ENCODE measurements around the gene HIF3A.
"Not testable (repeated sequence)": the region's sequence is repeated elsewhere in the genome, so short reads cannot be mapped to it uniquely, and the experiment has no call there.

The HIF3A gene

DNA sequence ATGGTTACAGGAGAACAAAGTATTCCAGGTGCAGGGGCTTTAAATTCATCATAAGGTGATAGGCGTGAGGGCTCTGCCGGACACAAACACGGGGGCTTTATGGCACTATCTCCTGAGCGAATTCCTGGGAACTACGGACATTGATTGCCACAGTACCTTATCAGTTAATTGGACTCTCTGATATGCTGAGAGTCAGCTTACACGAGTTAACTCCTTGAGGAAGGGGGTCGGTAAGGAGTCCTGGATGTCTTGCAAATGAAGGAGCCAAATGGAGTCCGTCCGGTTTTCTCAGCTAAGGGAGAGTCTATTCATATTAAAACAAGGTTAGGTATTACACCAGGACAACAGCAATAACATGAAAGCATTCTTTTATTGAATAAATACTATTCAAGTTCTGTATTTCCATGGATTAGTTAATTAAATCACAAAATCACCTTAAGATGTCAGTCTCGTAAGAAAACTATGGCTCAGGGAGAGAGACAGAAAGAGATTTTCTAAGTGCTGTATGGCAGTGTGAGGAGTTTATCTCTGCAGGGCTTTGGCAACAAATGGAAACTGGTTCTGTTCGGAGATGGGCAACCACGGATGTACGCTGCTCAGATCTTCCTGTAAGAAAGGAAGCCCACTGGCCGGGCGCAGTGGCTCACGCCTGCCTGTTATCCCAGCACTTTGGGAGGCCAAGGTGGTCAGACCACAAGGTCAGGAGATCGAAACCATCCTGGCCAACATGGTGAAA, 26.2 kb upstream of the HIF3A start:
- peak overlapping the region; percentile 91 for H3K27ac ChIP-seq (ENCODE audit: poor library complexity, severe bottlenecking)
- peaks cover 13% of the 10 kb centered on the region for H3K4me1 ChIP-seq (ENCODE audit: insufficient read depth, poor library complexity, severe bottlenecking)
- TF ChIP-seq, protein P1, sequence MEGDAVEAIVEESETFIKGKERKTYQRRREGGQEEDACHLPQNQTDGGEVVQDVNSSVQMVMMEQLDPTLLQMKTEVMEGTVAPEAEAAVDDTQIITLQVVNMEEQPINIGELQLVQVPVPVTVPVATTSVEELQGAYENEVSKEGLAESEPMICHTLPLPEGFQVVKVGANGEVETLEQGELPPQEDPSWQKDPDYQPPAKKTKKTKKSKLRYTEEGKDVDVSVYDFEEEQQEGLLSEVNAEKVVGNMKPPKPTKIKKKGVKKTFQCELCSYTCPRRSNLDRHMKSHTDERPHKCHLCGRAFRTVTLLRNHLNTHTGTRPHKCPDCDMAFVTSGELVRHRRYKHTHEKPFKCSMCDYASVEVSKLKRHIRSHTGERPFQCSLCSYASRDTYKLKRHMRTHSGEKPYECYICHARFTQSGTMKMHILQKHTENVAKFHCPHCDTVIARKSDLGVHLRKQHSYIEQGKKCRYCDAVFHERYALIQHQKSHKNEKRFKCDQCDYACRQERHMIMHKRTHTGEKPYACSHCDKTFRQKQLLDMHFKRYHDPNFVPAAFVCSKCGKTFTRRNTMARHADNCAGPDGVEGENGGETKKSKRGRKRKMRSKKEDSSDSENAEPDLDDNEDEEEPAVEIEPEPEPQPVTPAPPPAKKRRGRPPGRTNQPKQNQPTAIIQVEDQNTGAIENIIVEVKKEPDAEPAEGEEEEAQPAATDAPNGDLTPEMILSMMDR (IDR thresholded peaks at IDR 0.05; ENCODE audit: poor library complexity, severe bottlenecking): no peak
- H3K9me3 ChIP-seq (ENCODE audit: severe bottlenecking): no peaks in the 10 kb centered on the region
- no peaks in the 10 kb centered on the region for H3K36me3 ChIP-seq (ENCODE audit: low read depth)
- DNase-seq (ENCODE audit: low spot score) (no peak), ATAC-seq (ENCODE audit: low read depth) (no peak)
- no peaks in the 10 kb centered on the region for H3K27me3 ChIP-seq (ENCODE audit: insufficient read depth, poor library complexity, severe bottlenecking)
- H3K4me3 ChIP-seq (ENCODE audit: severe bottlenecking): no peak overlapping the region

DNA sequence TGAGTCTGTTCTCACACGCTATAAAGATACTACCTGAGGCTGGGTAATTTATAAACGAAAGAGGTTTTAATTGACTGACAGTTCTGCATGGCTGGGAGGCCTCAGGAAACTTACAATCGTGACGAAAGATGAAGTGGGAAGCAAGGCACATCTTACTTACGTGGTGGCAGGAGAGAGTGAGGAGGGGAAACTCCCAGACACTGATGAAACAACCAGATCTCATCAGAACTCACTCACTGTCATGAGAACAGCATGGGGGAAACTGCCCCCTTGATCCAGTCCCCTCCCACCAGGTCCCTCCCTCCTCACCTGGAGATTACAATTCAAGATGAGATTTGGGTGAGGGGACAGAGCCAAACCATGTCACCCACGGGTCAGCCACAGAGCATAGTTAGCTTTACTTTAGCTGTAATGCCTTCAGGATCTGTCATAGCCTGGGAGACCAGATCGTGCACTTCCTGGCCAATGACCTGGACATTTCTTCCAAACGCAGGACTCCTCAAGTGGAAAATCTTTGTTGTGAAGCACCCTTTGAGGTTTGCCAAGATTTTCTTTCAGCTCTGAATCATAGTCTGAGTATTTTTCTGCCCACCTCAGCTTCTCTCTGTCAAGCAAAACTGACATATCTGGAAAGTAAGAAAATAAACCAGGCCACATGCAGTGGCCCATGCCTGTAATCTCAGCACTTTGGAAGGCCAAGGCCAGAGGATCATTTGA, 25.2 kb upstream of the HIF3A start:
- Histone ChIP-seq H3K36me3 (ENCODE audit: low read depth) (no peaks in the 10 kb centered on the region), H3K27ac (ENCODE audit: poor library complexity, severe bottlenecking) (peak overlapping the region; percentile 91), H3K27me3 (ENCODE audit: insufficient read depth, poor library complexity, severe bottlenecking) (no peaks in the 10 kb centered on the region), H3K4me1 (ENCODE audit: insufficient read depth, poor library complexity, severe bottlenecking) (peaks cover 13% of the 10 kb centered on the region), H3K9me3 (ENCODE audit: severe bottlenecking) (no peaks in the 10 kb centered on the region), H3K4me3 (ENCODE audit: severe bottlenecking) (no peak overlapping the region)
- TF ChIP-seq, protein P1 (IDR thresholded peaks at IDR 0.05; ENCODE audit: poor library complexity, severe bottlenecking): no peak
- DNase-seq (ENCODE audit: low spot score) (no peak), ATAC-seq (ENCODE audit: low read depth) (peak; percentile 94)

GRCh38 chr19:46273931-46274330, 22.9 kb upstream of the HIF3A start:
- H3K36me3 ChIP-seq (ENCODE audit: low read depth); H3K4me3 ChIP-seq (ENCODE audit: severe bottlenecking); H3K9me3 ChIP-seq (ENCODE audit: severe bottlenecking); H3K27me3 ChIP-seq (ENCODE audit: insufficient read depth, poor library complexity, severe bottlenecking); H3K27ac ChIP-seq (ENCODE audit: poor library complexity, severe bottlenecking); DNase-seq (ENCODE audit: low spot score); ATAC-seq (ENCODE audit: low read depth): not testable (repeated sequence)
- peaks cover 13% of the 10 kb centered on the region for H3K4me1 ChIP-seq (ENCODE audit: insufficient read depth, poor library complexity, severe bottlenecking)

GRCh38 chr19:46279177-46279576, 17.7 kb upstream of the HIF3A start:
- no peak overlapping the region for H3K27ac ChIP-seq (ENCODE audit: poor library complexity, severe bottlenecking)
- no peaks in the 10 kb centered on the region for H3K36me3 ChIP-seq (ENCODE audit: low read depth)
- H3K27me3 ChIP-seq (ENCODE audit: insufficient read depth, poor library complexity, severe bottlenecking): no peaks in the 10 kb centered on the region
- no peaks in the 10 kb centered on the region for H3K9me3 ChIP-seq (ENCODE audit: severe bottlenecking)
- H3K4me1 ChIP-seq (ENCODE audit: insufficient read depth, poor library complexity, severe bottlenecking): no peaks in the 10 kb centered on the region
- DNase-seq (ENCODE audit: low spot score) (no peak), ATAC-seq (ENCODE audit: low read depth) (no peak)
- TF ChIP-seq, protein P1 (IDR thresholded peaks at IDR 0.05; ENCODE audit: poor library complexity, severe bottlenecking): no peak
- H3K4me3 ChIP-seq (ENCODE audit: severe bottlenecking): no peak overlapping the region

DNA sequence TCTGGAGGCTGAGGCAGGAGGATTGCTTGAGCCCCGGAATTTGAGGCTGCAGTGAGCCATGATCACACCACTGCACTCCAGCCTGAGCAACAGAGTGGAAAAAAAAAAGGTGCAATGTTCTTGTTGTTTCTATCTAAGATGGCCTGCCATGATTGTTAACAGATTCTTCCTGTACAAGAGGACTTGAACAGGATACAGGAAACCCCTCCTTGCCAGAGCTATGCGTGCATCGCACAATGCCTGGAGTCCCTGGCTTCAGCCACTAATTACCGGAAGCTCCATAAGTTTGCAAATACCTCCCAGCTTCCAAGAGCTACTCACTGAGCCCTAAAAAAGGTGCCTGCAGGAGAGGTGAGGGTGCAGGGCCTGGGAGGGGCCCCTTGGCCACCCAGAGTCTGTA, 13.1 kb upstream of the HIF3A start:
- Histone ChIP-seq H3K36me3 (ENCODE audit: low read depth) (no peaks in the 10 kb centered on the region), H3K4me1 (ENCODE audit: insufficient read depth, poor library complexity, severe bottlenecking) (no peaks in the 10 kb centered on the region), H3K27me3 (ENCODE audit: insufficient read depth, poor library complexity, severe bottlenecking) (no peaks in the 10 kb centered on the region), H3K27ac (ENCODE audit: poor library complexity, severe bottlenecking) (no peak overlapping the region), H3K4me3 (ENCODE audit: severe bottlenecking) (no peak overlapping the region), H3K9me3 (ENCODE audit: severe bottlenecking) (no peaks in the 10 kb centered on the region)
- DNase-seq (ENCODE audit: low spot score) (no peak), ATAC-seq (ENCODE audit: low read depth) (no peak)
- TF ChIP-seq, protein P1 (IDR thresholded peaks at IDR 0.05; ENCODE audit: poor library complexity, severe bottlenecking): no peak
